Activated CD4-positive, alpha-beta T cell treated with anti-CD3 and anti-CD28 coated beads, Interleukin-2, amount 50 U/mL, for 16 hours (primary cell): ENCODE data around the gene CCDC97.
A peak's percentile ranks its signal among the peaks of the same experiment; 100 is the strongest.
"Not testable (repeated sequence)": the region's sequence is repeated elsewhere in the genome, so short reads cannot be mapped to it uniquely, and the experiment has no call there.

ENCODE experiments used
- DNase-seq: peaks from one replicate; pipeline ENCODE4 v3.0.0-alpha.2; 2020

The CCDC97 gene

DNA sequence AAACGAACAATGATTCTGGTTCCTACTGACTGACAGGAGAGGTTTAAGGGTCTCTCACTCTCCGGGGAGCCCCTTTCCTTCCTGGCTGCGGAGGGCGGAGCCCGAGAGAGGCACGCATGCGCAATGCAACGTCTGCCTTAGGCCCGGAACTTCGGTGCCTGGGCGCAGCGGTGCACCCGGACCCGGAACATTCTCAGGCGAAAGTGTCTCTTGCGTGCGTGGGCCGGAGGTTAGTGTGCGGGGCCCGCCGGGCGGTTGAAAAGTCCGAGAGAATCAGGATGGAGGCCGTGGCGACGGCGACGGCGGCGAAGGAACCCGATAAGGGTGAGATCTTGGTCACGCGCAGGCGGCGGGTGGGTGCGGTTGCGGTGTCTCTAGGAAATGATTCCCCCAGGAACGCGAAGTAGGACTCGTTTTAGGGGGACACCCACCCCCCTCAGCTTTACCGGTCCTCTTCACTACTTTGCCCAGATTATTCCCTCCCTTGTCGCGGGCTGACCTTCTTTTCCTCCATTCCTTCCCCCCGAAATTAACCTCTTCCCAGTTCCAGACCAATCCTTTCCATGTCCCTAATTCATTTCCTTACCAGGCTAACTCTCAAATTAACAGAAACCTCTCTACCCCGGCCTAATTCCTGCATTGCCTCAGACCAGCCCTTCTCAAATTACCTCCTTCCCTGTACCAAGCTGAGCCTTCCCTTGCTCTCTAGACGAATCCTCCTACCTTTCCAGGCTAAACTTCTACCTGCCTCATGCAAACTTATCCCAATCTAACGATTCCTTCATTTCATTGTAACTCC is at the start of gene CCDC97:
Gene CCDC97, plus strand, starts transcription at position 140 of the 799 bp plus-strand sequence. Its CDS starts 139 bp downstream, at position 279.
- peak; percentile 90 for DNase-seq

DNA sequence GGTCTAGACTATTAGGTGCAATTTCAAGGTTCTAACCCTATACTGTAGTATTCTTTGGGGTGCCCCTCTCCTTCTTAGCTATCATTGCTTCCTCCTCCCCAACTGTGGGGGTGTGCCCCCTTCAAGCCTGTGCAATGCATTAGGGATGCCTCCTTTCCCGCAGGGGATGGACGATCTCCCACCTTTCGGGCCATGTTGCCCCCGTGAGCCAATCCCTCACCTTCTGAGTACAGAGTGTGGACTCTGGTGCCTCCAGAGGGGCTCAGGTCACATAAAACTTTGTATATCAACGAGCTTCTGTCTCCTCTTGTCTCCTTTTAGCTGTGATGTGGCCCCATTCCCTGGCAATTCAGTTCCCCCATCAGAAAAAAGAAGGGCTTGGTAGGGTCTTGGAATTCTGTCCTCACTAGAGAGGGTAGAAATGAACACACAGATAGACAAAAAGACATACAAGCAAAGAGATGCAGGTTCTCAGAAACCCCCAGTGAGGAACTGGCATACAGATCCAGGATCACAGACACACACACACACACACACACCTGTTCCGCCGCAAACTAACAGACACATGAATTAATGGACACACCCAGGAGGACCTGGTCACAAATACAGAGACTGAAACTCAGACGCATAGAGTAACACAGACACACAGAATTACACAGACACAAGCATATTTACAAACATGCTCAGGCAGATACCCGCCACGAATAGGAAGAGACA is 48.3 kb upstream of the CCDC97 start:
- no peak for DNase-seq

DNA sequence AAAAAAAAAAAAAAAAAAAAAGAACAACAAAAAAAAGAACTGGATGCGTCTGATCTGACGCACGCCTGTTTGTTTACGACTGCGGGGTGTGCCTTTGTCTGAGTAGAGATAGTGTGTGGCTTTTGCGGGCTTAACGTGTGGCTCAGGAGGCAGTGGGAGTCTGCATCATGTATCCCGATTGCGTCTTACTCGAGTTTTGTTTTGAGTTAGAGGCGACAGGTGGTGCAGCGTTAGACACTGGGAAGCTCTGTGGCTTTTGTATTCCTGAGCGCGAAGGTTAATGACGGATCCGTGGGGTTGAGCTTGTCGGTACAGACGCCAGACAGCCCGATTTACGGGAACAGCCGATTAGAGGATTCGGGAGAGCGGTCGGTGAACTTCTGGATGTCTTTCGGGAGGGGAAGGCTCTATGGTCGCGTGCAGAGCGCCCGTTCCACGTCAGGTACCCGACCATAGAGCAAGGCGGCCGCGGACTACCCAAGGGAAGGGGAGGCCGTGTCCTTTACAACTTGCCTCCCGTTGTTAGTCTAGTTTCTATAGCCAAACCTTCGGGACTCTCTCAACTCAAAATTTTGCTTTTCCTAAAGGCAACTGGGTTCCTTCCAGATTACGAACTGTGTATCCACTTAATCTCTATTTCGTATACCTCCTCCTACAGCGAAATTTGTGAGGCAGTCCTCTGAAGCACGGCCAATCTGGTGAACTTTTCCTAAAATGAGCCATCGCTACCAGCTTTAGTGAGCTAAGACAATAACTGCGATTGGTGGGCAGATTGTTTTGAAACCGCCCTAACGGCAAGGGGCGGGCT is 46.7 kb upstream of the CCDC97 start:
- peak; percentile 87 for DNase-seq

DNA sequence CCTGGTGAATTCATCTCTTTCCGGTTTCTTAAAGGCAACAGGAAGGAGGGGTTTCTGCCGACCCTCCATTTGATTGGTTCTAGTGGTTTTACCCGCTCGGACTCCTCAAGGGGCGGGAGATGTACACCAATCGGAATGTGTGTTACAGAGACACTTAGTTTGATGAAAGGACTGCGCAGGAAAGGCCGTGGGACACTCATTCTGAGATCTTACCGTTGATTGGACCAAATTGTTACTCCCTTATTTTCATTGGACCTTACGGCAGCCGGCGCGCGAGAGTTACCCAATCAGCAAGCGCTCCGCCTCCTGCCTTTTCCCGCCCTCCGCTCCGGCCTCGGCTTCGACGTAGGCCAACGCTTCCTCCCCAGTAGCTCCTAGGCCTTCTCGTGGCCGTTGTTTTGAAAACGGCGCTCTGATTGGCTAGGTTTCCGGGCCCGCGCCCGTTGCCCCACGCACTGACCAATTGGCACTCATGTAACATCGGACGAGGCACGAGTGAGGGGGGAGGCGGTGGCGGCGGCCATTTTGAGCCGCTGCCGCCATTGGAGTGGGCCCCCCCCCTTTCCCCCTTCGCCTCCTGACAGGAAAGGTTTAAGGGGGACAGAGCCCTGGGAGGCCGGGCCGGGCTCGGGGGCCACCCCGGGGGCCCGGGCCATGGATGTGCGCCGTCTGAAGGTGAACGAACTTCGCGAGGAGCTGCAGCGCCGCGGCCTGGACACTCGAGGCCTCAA is 46.0 kb upstream of the CCDC97 start, which contains the start of gene HNRNPUL1:
Gene HNRNPUL1, plus strand, starts transcription at position 523 of the 731 bp plus-strand sequence. Its CDS starts 132 bp downstream, at position 655.
- DNase-seq, result peak; percentile 99

DNA sequence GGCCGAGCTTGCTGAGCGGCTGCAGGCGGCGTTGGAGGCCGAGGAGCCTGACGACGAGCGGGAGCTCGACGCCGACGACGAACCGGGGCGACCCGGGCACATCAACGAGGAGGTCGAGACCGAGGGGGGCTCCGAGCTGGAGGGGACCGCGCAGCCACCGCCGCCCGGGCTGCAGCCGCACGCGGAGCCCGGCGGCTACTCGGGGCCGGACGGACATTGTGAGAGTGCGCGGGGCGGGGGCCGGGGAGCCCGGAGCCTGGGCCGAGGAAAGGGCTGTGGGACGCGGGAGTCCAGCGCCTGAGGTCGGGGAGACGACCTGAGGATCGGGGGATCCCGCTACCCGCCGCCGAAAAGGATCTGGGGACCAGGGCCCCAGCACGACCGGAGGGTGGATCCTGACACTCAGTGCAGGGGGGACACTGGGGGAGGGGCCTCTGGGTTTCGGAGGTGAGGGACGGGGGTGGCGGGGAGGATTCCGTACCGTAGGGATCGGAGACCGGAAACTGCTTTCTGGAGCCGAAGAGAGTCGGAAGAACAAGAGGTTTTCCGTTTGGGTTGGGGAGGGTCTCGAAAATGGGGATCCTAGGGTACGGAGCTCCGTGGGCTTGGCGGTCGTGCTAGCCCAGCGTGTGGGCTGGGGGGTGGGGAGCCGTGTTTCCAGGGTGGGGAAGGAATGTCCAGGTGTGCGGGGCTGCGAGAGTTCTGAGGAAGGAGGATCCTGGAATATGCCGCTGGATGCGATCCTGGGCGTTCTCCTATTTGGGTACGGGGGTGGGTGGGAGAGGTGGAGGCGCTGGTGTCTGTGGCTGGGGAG is 45.2 kb upstream of the CCDC97 start:
- DNase-seq, result peak; percentile 67

DNA sequence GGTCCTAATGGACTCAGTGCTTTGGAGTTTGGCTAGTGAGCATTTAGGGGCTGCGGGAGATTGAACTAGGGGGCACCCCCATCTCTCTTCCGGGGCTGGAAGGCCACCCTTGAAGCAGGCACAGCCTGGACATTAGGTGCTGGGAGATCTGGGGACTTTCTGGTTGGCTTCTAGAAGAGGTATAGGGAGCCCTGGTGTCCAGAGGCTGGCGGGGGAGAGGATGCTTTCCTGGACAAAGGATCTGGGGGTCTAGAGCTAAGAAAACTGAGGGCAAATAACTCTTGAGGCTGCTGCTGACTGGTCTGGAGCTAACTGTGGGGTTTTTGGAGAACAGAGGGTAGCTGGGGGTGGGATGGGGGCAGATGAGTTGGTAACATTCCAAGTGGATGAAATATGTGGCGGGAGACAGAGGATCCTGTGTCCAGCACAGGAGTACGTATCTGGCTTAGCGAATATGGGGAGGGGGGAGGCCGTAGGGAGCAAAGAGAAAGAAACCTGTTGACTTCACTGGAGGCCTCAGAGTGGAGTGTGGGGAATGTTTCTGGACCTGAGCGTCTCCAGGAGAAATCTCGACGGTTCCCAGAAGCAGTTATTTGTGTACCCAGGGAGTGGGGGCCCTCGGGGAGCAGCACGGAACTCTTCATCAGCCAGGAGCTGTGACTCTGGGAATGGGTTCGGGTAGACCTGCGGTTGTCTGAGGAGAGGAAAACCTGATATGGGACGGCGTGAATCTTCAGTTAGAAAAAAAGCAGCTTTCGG is 44.4 kb upstream of the CCDC97 start:
- DNase-seq, result no peak

DNA sequence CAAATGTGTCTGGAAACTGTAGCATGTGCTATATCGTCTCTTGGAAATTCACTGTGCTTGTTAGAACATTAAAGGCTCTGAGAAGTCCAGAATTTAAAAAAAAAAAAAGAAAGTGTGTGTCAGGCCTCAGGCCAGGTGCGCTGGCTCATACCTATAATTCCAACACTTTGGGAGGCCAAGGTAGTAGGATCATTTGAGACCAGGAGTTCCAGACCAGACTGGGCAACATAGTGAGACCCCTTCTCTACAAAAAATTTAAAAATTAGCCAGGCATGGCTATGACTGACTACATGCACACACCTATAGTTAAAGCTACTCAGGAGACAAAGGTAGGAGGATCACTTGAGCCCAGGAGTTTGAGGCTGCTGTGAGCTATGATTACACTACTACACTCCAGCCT is 40.9 kb upstream of the CCDC97 start:
- DNase-seq, result no peak

DNA sequence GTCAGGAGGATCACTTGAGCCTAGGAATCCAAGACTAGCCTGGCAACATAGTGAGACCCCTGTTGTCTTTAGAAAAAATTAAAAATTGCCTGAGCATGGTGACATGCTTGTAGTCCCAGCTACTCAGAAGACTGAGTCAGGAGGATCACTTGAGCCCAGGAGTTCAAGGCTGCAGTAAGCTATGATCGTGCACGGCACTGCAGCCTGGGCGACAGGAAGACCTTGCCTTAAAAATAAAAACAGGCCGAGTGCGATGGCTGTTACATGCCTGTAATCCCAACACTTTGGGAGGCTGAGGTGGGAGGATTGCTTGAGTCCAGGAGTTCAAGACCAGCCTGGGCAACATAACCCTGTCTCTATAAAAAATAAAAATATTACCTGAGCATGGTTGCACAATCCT is 40.4 kb upstream of the CCDC97 start:
- DNase-seq, result no peak

DNA sequence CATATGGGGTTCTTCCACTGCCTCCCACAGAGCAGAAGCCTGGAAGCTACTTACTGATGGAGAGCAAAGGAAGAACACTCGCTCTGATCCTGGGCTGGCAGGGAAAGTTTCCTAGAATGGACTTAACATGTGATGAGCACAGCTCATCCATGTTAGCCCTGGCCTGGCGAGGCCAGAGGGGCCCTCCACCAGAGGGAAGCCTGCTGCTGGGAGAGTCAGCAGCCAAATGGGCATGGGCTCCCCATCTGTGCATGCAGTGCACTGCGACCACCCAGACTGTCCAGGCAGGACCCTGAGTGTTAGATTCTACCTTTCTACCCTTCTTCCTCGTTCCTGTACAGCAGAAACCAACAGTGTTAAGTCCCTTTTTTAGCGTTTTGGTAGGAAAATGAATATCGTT is 36.9 kb upstream of the CCDC97 start:
- DNase-seq, result no peak

DNA sequence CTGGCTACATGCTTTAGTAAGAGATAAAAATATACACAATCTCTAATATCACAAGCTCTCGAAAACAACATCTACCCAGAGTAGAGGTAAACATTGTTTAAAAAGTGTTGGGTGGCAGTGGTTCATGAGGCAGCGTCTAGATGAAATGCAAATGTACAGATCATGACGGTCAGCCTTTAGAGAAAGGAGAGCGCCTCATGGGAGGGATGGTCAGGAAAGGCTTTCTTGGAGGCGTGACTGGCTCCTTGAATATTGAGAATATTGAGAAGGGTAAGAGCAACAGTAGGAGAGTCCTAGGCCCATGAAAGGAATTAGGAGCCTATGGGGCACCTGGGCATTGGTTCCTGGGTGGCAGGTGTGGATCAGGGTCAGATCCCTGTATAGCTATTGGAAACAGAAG is 35.2 kb upstream of the CCDC97 start:
- no peak for DNase-seq

DNA sequence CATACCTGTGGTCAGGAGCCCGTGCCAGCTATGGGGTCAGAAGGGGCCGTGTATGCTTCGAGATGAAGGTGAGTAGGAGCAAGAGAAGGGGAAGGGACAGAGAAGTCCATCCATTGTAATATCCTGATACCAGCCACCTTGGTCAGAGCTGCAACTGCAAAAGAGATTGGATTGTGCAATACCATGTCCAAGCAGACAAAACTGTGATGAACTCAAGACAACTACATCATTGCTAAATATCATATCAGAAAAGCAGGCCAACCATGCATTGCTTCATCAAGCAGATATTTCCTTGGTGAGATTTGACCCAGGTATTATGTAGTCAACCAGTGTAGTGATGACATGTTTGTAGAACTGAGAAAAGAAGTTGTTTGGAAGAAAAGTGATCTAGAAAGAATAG is 33.7 kb upstream of the CCDC97 start:
- no peak for DNase-seq

DNA sequence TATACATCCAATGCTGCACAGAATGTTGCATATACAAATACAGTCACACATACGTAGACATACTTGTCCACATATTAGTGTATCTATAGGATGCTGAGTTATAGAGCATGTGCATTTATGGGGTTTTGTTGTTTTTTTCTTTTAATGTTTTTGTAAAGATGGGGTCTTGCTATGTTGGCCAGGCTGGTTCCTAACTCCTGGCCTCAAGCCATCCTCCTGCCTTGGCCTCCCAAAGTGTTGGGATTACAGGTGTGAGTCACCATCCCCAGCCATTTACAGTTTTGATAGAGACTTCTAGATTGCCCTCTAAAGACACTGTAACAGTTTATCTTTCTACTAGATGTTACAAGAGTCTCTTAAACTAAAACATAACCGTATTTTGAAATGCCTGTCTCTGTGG is 31.5 kb upstream of the CCDC97 start:
- DNase-seq, result no peak

DNA sequence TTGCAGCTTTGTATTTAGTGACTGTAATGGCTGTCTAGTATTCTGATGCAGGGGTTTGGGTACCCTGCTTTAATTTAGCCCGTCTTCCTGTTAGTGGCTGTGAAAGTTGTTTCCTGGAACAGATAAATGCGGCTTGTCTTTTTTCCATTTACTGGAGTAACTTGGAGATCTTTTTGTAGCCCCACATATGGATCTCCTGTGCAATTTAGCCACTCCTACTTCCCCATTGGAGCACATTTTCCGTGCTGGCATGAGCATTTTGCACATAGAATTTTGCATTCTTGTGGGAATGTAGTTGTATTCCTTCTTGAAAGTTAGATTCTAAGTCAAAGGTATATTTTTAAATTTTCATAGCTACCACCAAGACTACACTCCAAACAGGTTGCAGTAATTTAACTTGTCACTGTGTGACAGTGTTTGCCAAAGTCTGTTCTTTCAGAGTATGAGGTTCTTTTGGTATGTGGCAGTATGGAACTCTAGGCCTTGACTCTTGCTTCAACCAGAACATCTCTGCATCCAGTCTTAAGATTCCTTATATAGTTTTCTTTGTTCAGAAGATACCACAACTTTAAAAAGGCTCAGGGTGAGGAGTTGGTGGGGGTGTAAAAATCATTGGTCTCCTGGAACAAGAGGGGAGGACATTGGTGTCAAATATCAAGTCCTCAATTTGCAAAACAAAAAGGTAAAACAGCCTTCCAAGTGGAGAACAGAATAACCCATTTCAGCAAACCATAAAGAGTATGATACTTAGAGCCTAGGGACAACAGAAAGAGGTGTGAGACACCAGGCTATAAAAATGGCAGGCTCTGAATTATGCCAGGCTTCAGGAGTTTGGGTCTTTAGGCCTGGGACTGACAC is 21.1 kb upstream of the CCDC97 start:
- no peak for DNase-seq

DNA sequence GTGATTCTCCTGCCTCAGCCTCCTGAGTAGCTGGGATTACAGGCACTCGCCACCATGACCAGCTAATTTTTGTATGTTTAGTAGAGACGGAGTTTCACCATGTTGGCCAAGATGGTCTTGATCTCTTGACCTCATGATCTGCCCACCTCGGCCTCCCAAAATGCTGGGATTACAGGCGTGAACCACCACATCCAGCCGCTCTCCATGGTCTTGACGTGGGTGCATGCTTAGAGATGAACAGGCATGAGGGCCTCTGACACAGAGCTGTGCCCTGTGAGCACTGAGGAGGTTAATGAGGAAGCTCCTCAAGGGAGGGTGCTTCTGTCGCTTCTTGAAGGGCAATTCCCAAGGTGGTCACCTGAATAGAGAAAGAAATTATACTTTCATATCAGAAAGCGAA is 20.2 kb upstream of the CCDC97 start:
- DNase-seq, result not testable (repeated sequence)

DNA sequence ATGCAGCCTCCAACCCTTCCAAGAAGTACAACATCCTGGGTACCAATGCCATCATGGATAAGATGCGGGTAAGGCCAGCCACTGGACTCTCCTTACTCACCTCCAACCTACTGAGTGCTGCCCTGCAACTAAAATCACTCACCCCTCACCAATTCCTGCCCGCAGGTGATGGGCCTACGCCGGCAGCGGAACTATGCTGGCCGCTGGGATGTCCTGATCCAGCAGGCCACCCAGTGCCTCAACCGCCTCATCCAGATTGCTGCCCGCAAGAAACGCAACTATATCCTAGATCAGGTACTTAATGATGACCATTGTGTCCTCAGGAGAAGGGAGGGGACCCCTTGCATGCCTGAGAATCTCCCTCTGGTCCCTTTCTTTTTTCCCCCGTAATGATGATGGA is 15.6 kb upstream of the CCDC97 start:
- DNase-seq, result no peak

DNA sequence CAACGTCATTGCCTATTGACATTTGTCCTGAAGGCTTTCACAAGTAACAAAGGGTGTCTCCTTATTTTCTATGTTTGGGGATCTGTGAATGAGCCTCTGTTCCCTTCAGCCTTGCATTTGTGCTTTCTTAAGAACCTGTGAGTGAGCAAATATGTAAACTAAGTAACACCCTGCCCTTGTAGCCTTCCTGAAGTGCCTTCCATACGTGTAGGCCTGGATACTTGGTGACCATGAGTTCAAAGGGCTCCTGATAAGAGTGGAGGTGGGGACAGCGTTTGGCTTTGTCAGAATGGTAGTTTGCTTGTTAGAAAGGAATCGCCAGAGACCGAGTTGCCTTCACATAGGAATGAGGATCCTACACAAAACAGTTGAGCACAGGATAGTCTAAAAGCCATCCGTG is 14.5 kb upstream of the CCDC97 start:
- no peak for DNase-seq

DNA sequence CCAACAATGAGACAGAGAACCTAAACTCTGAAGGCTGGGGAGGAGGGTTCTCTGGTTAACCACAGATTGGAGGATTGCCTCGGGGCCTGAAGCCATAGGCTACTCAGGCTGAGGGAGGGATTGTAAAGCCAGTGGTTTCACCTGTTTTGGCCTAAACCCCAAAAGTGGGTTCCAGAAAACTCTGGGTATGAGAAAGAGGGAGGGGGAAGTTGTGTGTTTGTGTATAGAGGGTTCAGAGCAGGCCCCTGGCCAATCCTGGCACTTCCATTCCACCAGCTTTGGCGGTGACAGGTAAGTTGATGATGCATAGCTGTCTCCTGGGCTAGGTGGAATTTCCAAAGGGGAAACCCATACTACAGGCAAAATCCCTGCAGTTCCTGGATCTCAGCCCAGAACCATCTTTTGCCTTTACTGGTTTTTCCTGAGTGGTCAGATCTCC is 13.5 kb upstream of the CCDC97 start:
- DNase-seq, result no peak

DNA sequence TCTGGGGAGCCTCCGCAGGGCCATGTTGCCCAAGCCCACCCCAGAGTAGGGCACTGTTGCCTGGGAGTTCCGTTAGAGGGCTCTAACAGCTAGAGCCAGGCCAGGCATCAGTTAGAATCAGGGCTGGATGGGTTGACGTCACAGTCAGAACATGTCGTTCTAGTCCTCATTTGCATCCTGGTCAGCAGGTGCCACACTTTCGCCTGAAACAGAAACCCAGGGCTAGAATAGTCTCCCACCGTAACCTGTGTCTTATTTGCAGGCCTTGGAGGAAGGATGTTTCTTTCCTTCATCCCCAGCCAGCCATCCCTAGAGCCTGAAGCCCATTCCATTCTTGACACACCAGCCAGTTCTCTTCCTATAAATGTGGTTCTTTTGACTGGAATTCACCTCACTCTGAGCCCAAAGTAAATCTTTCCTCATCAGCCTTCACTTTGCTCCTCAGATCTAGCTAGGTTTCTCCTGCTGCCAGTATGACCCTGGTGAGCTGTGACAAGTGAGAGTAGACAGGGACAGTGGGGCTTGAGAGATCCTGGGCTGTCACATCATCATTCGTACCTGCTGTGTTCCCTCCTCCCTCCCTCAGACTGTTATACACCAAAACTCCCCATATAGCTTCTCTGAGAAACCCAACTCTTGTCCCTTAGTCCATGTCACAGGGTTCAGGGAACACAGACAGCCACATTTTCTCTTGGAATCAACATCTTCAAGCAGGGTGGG is 12.2 kb upstream of the CCDC97 start:
- no peak for DNase-seq

DNA sequence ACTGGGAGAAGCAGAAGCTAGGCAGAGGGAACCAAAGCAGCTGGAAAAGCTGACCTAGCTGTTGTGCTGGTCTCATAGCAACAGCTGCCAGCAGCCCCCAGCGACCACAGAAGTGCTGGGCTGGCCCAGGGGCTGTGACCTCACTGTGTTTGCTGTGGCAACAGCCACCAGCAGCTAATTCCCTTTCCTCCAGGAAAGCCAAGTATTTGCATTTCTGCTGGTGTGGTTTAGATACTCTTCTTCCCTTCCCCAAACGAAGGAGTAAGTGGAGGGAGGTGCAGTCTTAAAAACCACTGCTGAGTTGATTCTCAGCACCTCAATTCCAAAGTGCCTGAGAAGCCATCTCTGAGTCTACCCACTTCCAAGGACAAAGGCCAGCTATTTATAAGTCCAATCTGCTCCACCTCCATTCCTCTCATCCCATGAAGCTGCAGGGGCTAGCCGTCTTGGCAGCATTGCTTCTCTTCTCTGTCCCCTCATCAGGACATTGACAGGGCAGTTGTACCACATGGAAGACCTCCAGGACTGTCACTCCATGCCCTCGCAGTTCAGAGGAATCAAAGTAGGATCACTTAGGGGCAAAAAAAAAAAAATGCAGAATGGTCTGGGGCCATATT is 11.5 kb upstream of the CCDC97 start:
- no peak for DNase-seq
